ENCODE measurements around the gene DMBX1. TPM values are rescaled to one million over a fixed set of nuclear protein-coding genes. Genes with fewer than 3 reads are reported as not detected.

Gene DMBX1
- polyA plus RNA-seq, 1 donor from 2014 or later: 0.28 TPM

DNA sequence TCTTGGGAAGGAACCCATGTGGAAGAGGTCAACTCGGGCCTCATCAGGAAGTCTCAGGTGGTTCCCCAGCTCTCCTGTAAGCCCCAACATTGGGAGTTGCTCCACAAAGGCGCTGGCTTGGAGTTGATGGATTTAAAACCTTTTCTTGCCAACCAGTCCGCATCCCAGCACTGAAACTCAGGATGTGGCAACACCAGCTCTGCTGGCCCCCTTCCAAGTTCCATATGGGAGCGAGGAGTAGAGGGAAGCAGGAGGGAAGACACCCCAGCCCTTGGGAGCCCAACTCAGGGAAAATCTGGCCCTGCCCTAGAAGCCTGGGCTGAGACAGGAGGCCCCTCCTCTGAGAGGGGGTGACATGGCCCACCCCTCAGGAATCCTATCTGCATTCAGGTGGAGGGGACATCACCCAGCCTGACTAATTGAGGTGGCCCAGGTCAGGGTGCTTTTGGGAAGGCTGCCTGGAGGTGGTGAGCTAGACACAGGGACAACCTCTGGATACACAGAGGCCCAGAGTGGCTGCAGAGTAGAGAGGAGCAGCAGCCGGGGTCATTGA is 33.1 kb upstream of the DMBX1 start:
- no peaks in the 10 kb centered on the region for H3K79me2 ChIP-seq (replicated peaks; ENCODE audit: insufficient read depth, low read length)
- no peak overlapping the region for H3K27ac ChIP-seq (ENCODE audit: low read length)
- H3K36me3 ChIP-seq (ENCODE audit: insufficient read depth, low read length): no peaks in the 10 kb centered on the region
- no peaks in the 10 kb centered on the region for H4K20me1 ChIP-seq (ENCODE audit: insufficient read depth)
- no peak overlapping the region for H3K4me3 ChIP-seq (ENCODE audit: low read length)
- no peaks in the 10 kb centered on the region for H3F3A ChIP-seq (ENCODE audit: insufficient read depth, low read length, poor library complexity, severe bottlenecking)
- H3K9me2 ChIP-seq (ENCODE audit: insufficient read depth, low read length): no peaks in the 10 kb centered on the region
- H3K9ac ChIP-seq (ENCODE audit: low read length): no peak overlapping the region
- TF ChIP-seq, protein P1, sequence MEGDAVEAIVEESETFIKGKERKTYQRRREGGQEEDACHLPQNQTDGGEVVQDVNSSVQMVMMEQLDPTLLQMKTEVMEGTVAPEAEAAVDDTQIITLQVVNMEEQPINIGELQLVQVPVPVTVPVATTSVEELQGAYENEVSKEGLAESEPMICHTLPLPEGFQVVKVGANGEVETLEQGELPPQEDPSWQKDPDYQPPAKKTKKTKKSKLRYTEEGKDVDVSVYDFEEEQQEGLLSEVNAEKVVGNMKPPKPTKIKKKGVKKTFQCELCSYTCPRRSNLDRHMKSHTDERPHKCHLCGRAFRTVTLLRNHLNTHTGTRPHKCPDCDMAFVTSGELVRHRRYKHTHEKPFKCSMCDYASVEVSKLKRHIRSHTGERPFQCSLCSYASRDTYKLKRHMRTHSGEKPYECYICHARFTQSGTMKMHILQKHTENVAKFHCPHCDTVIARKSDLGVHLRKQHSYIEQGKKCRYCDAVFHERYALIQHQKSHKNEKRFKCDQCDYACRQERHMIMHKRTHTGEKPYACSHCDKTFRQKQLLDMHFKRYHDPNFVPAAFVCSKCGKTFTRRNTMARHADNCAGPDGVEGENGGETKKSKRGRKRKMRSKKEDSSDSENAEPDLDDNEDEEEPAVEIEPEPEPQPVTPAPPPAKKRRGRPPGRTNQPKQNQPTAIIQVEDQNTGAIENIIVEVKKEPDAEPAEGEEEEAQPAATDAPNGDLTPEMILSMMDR (IDR thresholded peaks at IDR 0.05; ENCODE audit: poor library complexity, severe bottlenecking): no peak
- TF ChIP-seq MXI1 (conservative IDR thresholded peaks at IDR 0.05; ENCODE audit: poor library complexity, severe bottlenecking) (no peak), RAD21 (conservative IDR thresholded peaks at IDR 0.05) (no peak), POLR2AphosphoS5 (IDR thresholded peaks at IDR 0.05) (no peak), SMC3 (conservative IDR thresholded peaks at IDR 0.05; ENCODE audit: poor library complexity) (no peak)
- no peaks in the 10 kb centered on the region for H3K9me3 ChIP-seq (ENCODE audit: low read length)
- peaks cover 52% of the 10 kb centered on the region for H3K27me3 ChIP-seq (ENCODE audit: insufficient read depth, low read depth, low read length)
- H3K4me2 ChIP-seq (ENCODE audit: low read length): no peak overlapping the region
- H2AFZ ChIP-seq (ENCODE audit: low read depth, low read length): no peak overlapping the region

- Histone ChIP-seq H3K9ac (ENCODE audit: low read length) (no peak overlapping the region), H3K36me3 (ENCODE audit: insufficient read depth, low read length) (no peaks in the 10 kb centered on the region), H3K27me3 (ENCODE audit: insufficient read depth, low read depth, low read length) (peaks cover 47% of the 10 kb centered on the region)
Measured at GRCh38 chr1:46457178-46457577, 32.5 kb upstream of the DMBX1 start.

DNA sequence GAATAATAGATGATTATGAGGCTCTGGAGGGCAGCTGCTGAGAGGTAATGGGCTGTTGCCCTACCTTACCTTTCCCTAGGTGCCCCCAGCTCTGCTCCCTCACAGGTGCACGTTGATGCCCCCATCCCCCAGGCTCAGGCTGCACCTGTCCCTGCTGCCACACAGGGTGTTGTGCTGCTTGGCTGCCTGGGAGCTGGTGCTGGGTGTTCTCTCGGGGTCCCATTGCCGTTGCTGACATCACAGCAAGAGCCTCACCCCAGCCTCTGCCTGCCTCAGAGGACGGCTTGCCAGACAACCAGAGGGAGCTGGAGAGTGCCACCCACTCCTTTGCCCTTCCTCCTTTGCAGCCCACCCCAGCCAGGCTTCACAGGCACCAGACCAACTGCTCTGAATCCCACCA is 31.4 kb upstream of the DMBX1 start:
- no peak overlapping the region for H3K4me2 ChIP-seq (ENCODE audit: low read length)
- H3K9me2 ChIP-seq (ENCODE audit: insufficient read depth, low read length): no peaks in the 10 kb centered on the region
- no peak overlapping the region for H3K9ac ChIP-seq (ENCODE audit: low read length)
- H4K20me1 ChIP-seq (ENCODE audit: insufficient read depth): no peaks in the 10 kb centered on the region
- no peak overlapping the region for H2AFZ ChIP-seq (ENCODE audit: low read depth, low read length)
- no peaks in the 10 kb centered on the region for H3K36me3 ChIP-seq (ENCODE audit: insufficient read depth, low read length)
- TF ChIP-seq RAD21 (conservative IDR thresholded peaks at IDR 0.05) (no peak), MXI1 (conservative IDR thresholded peaks at IDR 0.05; ENCODE audit: poor library complexity, severe bottlenecking) (no peak), TAF1 (IDR thresholded peaks at IDR 0.05; ENCODE audit: low read depth) (no peak), EZH2 (IDR thresholded peaks at IDR 0.05; ENCODE audit: borderline replicate concordance, insufficient read depth, low read length, poor library complexity, severe bottlenecking) (no peak)
- TF ChIP-seq, protein P2, sequence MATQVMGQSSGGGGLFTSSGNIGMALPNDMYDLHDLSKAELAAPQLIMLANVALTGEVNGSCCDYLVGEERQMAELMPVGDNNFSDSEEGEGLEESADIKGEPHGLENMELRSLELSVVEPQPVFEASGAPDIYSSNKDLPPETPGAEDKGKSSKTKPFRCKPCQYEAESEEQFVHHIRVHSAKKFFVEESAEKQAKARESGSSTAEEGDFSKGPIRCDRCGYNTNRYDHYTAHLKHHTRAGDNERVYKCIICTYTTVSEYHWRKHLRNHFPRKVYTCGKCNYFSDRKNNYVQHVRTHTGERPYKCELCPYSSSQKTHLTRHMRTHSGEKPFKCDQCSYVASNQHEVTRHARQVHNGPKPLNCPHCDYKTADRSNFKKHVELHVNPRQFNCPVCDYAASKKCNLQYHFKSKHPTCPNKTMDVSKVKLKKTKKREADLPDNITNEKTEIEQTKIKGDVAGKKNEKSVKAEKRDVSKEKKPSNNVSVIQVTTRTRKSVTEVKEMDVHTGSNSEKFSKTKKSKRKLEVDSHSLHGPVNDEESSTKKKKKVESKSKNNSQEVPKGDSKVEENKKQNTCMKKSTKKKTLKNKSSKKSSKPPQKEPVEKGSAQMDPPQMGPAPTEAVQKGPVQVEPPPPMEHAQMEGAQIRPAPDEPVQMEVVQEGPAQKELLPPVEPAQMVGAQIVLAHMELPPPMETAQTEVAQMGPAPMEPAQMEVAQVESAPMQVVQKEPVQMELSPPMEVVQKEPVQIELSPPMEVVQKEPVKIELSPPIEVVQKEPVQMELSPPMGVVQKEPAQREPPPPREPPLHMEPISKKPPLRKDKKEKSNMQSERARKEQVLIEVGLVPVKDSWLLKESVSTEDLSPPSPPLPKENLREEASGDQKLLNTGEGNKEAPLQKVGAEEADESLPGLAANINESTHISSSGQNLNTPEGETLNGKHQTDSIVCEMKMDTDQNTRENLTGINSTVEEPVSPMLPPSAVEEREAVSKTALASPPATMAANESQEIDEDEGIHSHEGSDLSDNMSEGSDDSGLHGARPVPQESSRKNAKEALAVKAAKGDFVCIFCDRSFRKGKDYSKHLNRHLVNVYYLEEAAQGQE (IDR thresholded peaks at IDR 0.05; ENCODE audit: borderline replicate concordance): no peak
- no peaks in the 10 kb centered on the region for H3K9me3 ChIP-seq (ENCODE audit: low read length)
- no peaks in the 10 kb centered on the region for H3K79me2 ChIP-seq (replicated peaks; ENCODE audit: insufficient read depth, low read length)
- no peak overlapping the region for H3K27ac ChIP-seq (ENCODE audit: low read length)
- peaks cover 40% of the 10 kb centered on the region for H3K27me3 ChIP-seq (ENCODE audit: insufficient read depth, low read depth, low read length)
- no peak overlapping the region for H3K4me3 ChIP-seq (ENCODE audit: low read length)
- no peaks in the 10 kb centered on the region for H3F3A ChIP-seq (ENCODE audit: insufficient read depth, low read length, poor library complexity, severe bottlenecking)

More at GRCh38 chr1:46457178-46457577, 32.5 kb upstream of the DMBX1 start:
- no peaks in the 10 kb centered on the region for H3K9me3 ChIP-seq (ENCODE audit: low read length)
- no peak overlapping the region for H2AFZ ChIP-seq (ENCODE audit: low read depth, low read length)
- no peak overlapping the region for H3K4me2 ChIP-seq (ENCODE audit: low read length)
- H3K27ac ChIP-seq (ENCODE audit: low read length): no peak overlapping the region
- H3K9me2 ChIP-seq (ENCODE audit: insufficient read depth, low read length): no peaks in the 10 kb centered on the region
- TF ChIP-seq POLR2AphosphoS5 (IDR thresholded peaks at IDR 0.05) (no peak), MXI1 (conservative IDR thresholded peaks at IDR 0.05; ENCODE audit: poor library complexity, severe bottlenecking) (no peak), EZH2 (IDR thresholded peaks at IDR 0.05; ENCODE audit: borderline replicate concordance, insufficient read depth, low read length, poor library complexity, severe bottlenecking) (no peak)
- TF ChIP-seq, protein P2 (IDR thresholded peaks at IDR 0.05; ENCODE audit: borderline replicate concordance): no peak
- H3F3A ChIP-seq (ENCODE audit: insufficient read depth, low read length, poor library complexity, severe bottlenecking): no peaks in the 10 kb centered on the region
- no peak overlapping the region for H3K4me3 ChIP-seq (ENCODE audit: low read length)
- no peaks in the 10 kb centered on the region for H3K79me2 ChIP-seq (replicated peaks; ENCODE audit: insufficient read depth, low read length)
- no peaks in the 10 kb centered on the region for H4K20me1 ChIP-seq (ENCODE audit: insufficient read depth)

Measured in neural cell (in vitro differentiated cells).